ENCODE results near the gene FOXF1.

- TF ChIP-seq, protein P1, sequence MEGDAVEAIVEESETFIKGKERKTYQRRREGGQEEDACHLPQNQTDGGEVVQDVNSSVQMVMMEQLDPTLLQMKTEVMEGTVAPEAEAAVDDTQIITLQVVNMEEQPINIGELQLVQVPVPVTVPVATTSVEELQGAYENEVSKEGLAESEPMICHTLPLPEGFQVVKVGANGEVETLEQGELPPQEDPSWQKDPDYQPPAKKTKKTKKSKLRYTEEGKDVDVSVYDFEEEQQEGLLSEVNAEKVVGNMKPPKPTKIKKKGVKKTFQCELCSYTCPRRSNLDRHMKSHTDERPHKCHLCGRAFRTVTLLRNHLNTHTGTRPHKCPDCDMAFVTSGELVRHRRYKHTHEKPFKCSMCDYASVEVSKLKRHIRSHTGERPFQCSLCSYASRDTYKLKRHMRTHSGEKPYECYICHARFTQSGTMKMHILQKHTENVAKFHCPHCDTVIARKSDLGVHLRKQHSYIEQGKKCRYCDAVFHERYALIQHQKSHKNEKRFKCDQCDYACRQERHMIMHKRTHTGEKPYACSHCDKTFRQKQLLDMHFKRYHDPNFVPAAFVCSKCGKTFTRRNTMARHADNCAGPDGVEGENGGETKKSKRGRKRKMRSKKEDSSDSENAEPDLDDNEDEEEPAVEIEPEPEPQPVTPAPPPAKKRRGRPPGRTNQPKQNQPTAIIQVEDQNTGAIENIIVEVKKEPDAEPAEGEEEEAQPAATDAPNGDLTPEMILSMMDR (IDR thresholded peaks at IDR 0.05): no peak
- TF ChIP-seq EZH2 (IDR thresholded peaks at IDR 0.05) (no peak), EZH2phosphoT487 (IDR thresholded peaks at IDR 0.05) (no peak)
Measured at GRCh38 chr16:86538196-86538780, 28.0 kb downstream of the FOXF1 start.

Data from neural progenitor cell (in vitro differentiated cells).